Mucosa of descending colon (tissue), 3 donors: ENCODE data around the gene NXNL2. TPM values are rescaled to one million over a fixed set of nuclear protein-coding genes. Genes with fewer than 3 reads are reported as not detected.

Experiments
- ATAC-seq: fragments of 200-7000 bp; cut with Tn5 transposase; one replicate; pipeline ENCODE4 v1.9.1; 2020; ENCODE audit warnings: mild to moderate bottlenecking, moderate library complexity
- DNase-seq, 3 donors: peaks; one replicate each; pipeline ENCODE4 v3.0.0-alpha.2; 2020
- H3K36me3 ChIP-seq: fragments of 200-600 bp; one replicate; pipeline ENCODE4 v1.8.0; 2021; ENCODE audit warnings: low read depth, mild to moderate bottlenecking
- H3K4me1 ChIP-seq: fragments of 200-600 bp; one replicate; pipeline ENCODE4 v1.8.0; 2021; ENCODE audit warnings: low read depth, mild to moderate bottlenecking
- H3K4me3 ChIP-seq: fragments of 200-600 bp; one replicate; pipeline ENCODE4 v1.8.0; 2021; ENCODE audit warnings: mild to moderate bottlenecking
- H3K9me3 ChIP-seq: fragments of 200-600 bp; one replicate; pipeline ENCODE4 v1.8.0; 2021; ENCODE audit warnings: mild to moderate bottlenecking
- CTCF ChIP-seq: fragments of 200-600 bp; IDR thresholded peaks from one replicate; pipeline ENCODE4 v1.8.0; 2022; ENCODE audit warnings: antibody characterized with exemption, mild to moderate bottlenecking
- intact Hi-C, 2 donors: fragments of 100-400 bp; cut with DNase I in 1 of 2; cut with micrococcal nuclease in 1 of 2; formaldehyde crosslinking; loops; one replicate each; pipeline versions ENCODE4 v1.11.0 to v1.11.1; 2022; cut with DNase I, micrococcal nuclease
- total RNA-seq, 3 donors: library from RNA; stranded (reverse); fragmentation: NEBNext Ultra II Directional in 2 of 3; extraction: Animal tissue kit (Norgen Biotek cat#: 25700) in 2 of 3; gene quantifications; one replicate each; pipeline versions ENCODE4 v1.2.1 to v1.2.4, GENCODE V29; 2021 to 2023
- donor health status: DM: no; HTN: no; CAD: no; lungs with moderate emphysema.
- donor health status: DM: no; HTN: no; CAD: no.
- donor health status: DM: no; HTN: yes; CAD: no.

Gene NXNL2
- total RNA-seq, 3 donors from 2014 or later = not detected

DNA sequence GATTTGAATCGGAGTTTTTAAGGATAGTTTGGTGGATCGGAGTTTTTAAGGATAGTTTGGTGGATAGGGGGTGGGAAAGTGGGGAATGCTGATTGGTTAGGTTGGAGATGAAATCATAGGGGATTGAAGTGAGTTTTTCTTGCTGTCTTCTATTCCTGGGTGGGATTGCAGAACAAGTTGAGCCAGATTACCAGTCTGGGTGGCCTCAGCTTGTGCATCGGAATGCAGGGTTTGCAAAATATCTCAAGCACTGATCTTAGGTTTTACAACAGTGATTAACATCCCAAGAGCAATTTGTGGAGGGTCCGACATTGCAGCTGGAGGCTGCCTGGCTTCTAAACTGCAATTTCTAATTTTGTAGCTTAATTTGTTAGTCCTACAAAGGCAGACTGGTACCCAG is 23.1 kb upstream of the NXNL2 start:
- Histone ChIP-seq H3K4me3 (no peak overlapping the region), H3K36me3 (no peaks in the 10 kb centered on the region), H3K4me1 (no peaks in the 10 kb centered on the region), H3K9me3 (no peaks in the 10 kb centered on the region)
- no peak for TF ChIP-seq CTCF
- no peak for DNase-seq
- intact Hi-C loops = no loop called here
- no peak for ATAC-seq

DNA sequence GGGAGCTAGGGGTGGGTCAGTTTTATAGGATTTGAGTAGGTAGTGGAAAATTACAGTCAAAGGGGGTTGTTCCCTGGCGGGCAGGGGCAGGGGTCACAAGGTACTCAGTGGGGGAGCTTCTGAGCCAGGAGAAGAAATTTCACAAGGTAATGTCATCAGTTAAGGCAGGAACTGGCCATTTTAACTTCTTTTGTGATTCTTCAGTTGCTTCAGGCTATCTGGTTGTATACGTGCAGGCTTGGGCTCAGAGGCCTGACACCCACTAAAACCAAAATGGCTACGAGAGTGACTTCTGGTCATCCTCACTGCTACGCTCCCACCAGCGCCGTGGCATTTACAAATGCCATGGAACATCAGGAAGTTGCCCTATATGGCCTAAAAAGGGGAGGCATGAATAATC is 20.7 kb upstream of the NXNL2 start:
- ATAC-seq (no peak), DNase-seq (no peak)
- Histone ChIP-seq H3K4me1 (no peaks in the 10 kb centered on the region), H3K9me3 (no peaks in the 10 kb centered on the region), H3K4me3 (no peak overlapping the region), H3K36me3 (no peaks in the 10 kb centered on the region)
- no peak for TF ChIP-seq CTCF
- intact Hi-C loops = no loop called here

- intact Hi-C loops = no loop called here
- no peak for TF ChIP-seq CTCF
- Histone ChIP-seq H3K4me1 (no peaks in the 10 kb centered on the region), H3K9me3 (no peaks in the 10 kb centered on the region), H3K36me3 (no peaks in the 10 kb centered on the region), H3K4me3 (no peak overlapping the region)
- no peak for ATAC-seq
- DNase-seq = no peak
Observed at GRCh38 chr9:88521308-88521707, 13.7 kb upstream of the NXNL2 start.

DNA sequence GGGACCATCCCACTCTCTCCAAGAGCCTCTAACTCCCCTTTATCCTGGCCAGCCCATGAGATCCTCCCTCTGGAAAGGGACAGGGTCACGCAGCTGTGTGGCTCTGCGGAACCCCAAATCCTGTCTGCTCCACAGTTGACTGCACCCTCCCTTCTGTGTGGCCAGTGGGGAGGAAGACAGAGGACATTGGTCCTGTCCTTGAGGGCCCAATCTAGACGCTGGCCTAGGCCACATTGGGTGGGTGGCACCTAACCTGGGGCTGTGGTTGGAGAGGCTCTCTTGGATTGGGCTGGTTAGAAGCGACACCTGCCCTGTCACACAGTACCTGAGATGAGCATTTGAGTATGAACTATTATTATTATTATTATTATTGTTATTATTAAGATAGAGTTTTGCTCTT is 12.6 kb upstream of the NXNL2 start:
- TF ChIP-seq CTCF = no peak
- H3K9me3 ChIP-seq = no peaks in the 10 kb centered on the region
- H3K4me3 ChIP-seq = no peak overlapping the region
- ATAC-seq = no peak
- intact Hi-C loops = no loop called here
- DNase-seq = no peak
- no peaks in the 10 kb centered on the region for H3K36me3 ChIP-seq
- no peaks in the 10 kb centered on the region for H3K4me1 ChIP-seq

DNA sequence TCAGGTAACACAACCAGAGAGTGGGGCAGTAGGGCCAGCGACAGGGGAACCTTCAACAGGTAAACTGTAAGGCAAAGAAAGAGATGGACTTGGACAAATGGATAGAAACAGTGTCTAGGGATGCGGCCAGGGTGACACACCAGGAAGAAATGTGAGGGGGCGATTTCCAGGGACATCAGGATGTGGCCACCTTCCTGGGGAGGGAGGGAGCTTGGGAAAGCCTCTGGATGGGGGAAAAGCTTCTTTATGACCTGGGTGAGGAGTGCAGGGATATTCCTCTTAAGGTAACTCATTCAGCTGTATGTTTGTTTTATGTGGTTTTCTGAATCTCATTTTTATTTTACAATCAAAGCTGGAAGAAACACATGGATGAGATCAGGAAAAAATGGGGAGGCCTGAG is 11.9 kb upstream of the NXNL2 start:
- TF ChIP-seq CTCF = no peak
- H3K4me3 ChIP-seq = no peak overlapping the region
- H3K4me1 ChIP-seq = no peaks in the 10 kb centered on the region
- H3K36me3 ChIP-seq = no peaks in the 10 kb centered on the region
- ATAC-seq (no peak), DNase-seq (no peak)
- H3K9me3 ChIP-seq = no peaks in the 10 kb centered on the region
- intact Hi-C loops = no loop called here

DNA sequence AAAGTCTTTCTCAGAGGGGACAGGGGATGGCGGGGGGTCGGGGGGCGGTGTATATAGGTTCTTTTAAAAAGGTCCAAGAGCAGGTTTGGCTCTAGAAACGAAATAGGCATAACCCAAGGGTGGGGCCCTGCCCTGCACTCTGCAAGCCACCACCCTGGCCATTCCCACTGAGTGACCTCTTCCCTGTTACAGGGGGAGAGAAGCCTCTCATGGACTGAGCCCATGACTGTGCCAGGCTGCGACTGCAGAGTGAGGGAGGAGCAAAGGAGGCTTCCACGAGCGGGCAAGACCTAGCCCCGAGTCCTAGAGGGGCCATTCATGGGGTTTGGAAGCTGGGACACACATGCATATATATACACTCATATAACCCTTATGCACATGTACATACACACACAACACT is 10.1 kb upstream of the NXNL2 start:
- TF ChIP-seq CTCF = no peak
- H3K36me3 ChIP-seq = no peaks in the 10 kb centered on the region
- DNase-seq (no peak), ATAC-seq (no peak)
- no peaks in the 10 kb centered on the region for H3K4me1 ChIP-seq
- no peaks in the 10 kb centered on the region for H3K9me3 ChIP-seq
- intact Hi-C loops = no loop called here
- no peak overlapping the region for H3K4me3 ChIP-seq
